K562 (cell line): ENCODE data around the gene ZNF655. TPM values are rescaled to one million over a fixed set of nuclear protein-coding genes. Genes with fewer than 3 reads are reported as not detected.

Source experiments
- AFF4 ChIP-seq: sonication (generic); formaldehyde crosslinking; IDR thresholded peaks from 2 replicates; pipeline ENCODE4 v1.8.0; 2023; ENCODE audit warnings: mild to moderate bottlenecking, missing genetic modification reagents
- CHCHD3 ChIP-seq: fragments of 250-450 bp; sonication (Bioruptor Pico); IDR thresholded peaks from 2 replicates; pipeline ENCODE4 v2.1.2; 2022; ENCODE audit warnings: mild to moderate bottlenecking
- E2F1 ChIP-seq: sonication (generic); formaldehyde crosslinking; IDR thresholded peaks from 2 replicates; pipeline ENCODE4 v1.8.1; 2023; ENCODE audit warnings: mild to moderate bottlenecking, missing genetic modification reagents, moderate library complexity
- ESRRA ChIP-seq: fragments of 450-650 bp; IDR thresholded peaks from 2 replicates; pipeline ENCODE4 v1.6.1; 2014; ENCODE audit warnings: low read depth, mild to moderate bottlenecking, moderate library complexity, borderline replicate concordance
- GTF2B ChIP-seq: IDR thresholded peaks from 2 replicates; pipeline ENCODE4 v1.6.1; 2011; ENCODE audit not compliant: insufficient read length; ENCODE audit errors: extremely low read depth
- MIER1 ChIP-seq: fragments of 450-650 bp; IDR thresholded peaks from 2 replicates; pipeline ENCODE4 v1.6.1; 2016; ENCODE audit warnings: antibody characterized with exemption, mild to moderate bottlenecking, low read depth
- MNT ChIP-seq, 2 experiments: fragments of 450-650 bp; conservative IDR thresholded peaks; 2 replicates each; pipeline ENCODE4 v1.6.1; 2017; ENCODE audit warnings: mild to moderate bottlenecking in 2 of 2, moderate library complexity in 2 of 2
- OTX1 ChIP-seq: fragments of 450-650 bp; formaldehyde crosslinking; IDR thresholded peaks from 2 replicates; pipeline ENCODE4 v1.4.0; 2022; ENCODE audit warnings: mild to moderate bottlenecking
- RREB1 ChIP-seq: fragments of 250-450 bp; sonication (Bioruptor Pico); IDR thresholded peaks from 2 replicates; pipeline ENCODE4 v1.4.0; 2020
- SOX6 ChIP-seq: fragments of 450-650 bp; IDR thresholded peaks from 2 replicates; pipeline ENCODE4 v1.6.1; 2014; ENCODE audit warnings: mild to moderate bottlenecking
- TAF7 ChIP-seq: fragments of 450-650 bp; IDR thresholded peaks from 2 replicates; pipeline ENCODE4 v1.6.1; 2016; ENCODE audit warnings: missing genetic modification characterization, missing compliant biosample characterization
- TCF7 ChIP-seq: sonication (generic); IDR thresholded peaks from 2 replicates; pipeline ENCODE4 v1.6.1; 2016; ENCODE audit warnings: antibody characterized with exemption, borderline replicate concordance
- ZNF165 ChIP-seq: fragments of 250-450 bp; sonication (Bioruptor Pico); IDR thresholded peaks from 2 replicates; pipeline ENCODE4 v1.4.0; 2020; ENCODE audit warnings: borderline replicate concordance
- ZNF75A ChIP-seq: fragments of 450-650 bp; formaldehyde crosslinking; IDR thresholded peaks from 2 replicates; pipeline ENCODE4 v1.4.0; 2020; ENCODE audit warnings: mild to moderate bottlenecking
- ZZZ3 ChIP-seq: fragments of 450-650 bp; IDR thresholded peaks from 2 replicates; pipeline ENCODE4 v1.6.1; 2016; ENCODE audit warnings: antibody characterized with exemption, mild to moderate bottlenecking, moderate library complexity
- polyA plus RNA-seq, 8 experiments: library from polyadenylated mRNA; depleted of rRNA in 4 of 8; stranded (reverse) in 5 of 8; unstranded in 3 of 8; fragments of >200 nt; fragmentation: Nextera tagmentation in 2 of 8; fragmentation: Illumina TruSeq in 1 of 8; extraction: Ambion mirVana in 2 of 8; extraction: Trizol in 1 of 8; gene quantifications; 2 replicates each; pipeline versions ENCODE4 v1.2.1 to v1.2.3, GENCODE V29; 2011 to 2014; ENCODE audit warnings: inconsistent platforms in 1 of 8, missing spikeins in 1 of 8
- total RNA-seq, 7 experiments: library from RNA; depleted of rRNA in 6 of 7; stranded (reverse); fragments of >200 nt in 6 of 7; fragmentation: Illumina TruSeq in 2 of 7; extraction: Trizol in 2 of 7; gene quantifications; 2 replicates each; pipeline versions ENCODE4 v1.2.1 to v1.2.3, GENCODE V29; 2011 to 2021; ENCODE audit warnings: low replicate concordance in 1 of 7

Gene ZNF655
- total and polyA plus RNA-seq, 9 of the 15 experiments (the other 6 are each of a cell fraction or from before 2014, with no cell fraction given): 25.7 to 130 (median 95.2) TPM

DNA sequence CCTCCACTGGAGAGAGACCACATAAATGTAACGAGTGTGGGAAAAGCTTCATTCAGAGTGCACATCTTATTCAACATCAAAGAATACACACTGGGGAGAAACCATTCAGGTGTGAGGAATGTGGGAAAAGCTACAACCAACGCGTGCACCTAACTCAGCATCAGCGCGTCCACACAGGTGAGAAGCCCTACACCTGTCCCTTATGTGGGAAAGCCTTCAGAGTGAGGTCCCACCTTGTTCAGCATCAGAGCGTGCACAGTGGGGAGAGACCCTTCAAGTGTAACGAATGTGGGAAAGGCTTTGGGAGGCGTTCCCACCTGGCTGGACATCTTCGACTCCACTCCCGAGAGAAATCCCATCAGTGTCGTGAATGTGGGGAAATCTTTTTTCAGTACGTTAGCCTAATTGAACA lies 27.1 kb upstream of the ZNF655 start (continued):
- no peak for TF ChIP-seq CHCHD3 (CRISPR knock-in tag)
- TF ChIP-seq OTX1 (CRISPR knock-in tag): no peak
- TF ChIP-seq TAF7 (tag): no peak
- no peak for TF ChIP-seq GTF2B
- no peak for TF ChIP-seq ESRRA
- TF ChIP-seq RREB1 (CRISPR knock-in tag): no peak
- TF ChIP-seq TCF7: peak; percentile 75; the same call in 1 of the 2 replicates
- no peak for TF ChIP-seq MIER1
- TF ChIP-seq SOX6: peak; percentile 76
- TF ChIP-seq MNT (conservative IDR thresholded peaks at IDR 0.05): no peak
- no peak for TF ChIP-seq AFF4 (CRISPR knock-in tag)
- no peak for TF ChIP-seq ZZZ3
- TF ChIP-seq E2F1 (CRISPR knock-in tag): no peak
- peak; percentile 100 for TF ChIP-seq ZNF75A (CRISPR knock-in tag)
- no peak for TF ChIP-seq ZNF165 (CRISPR knock-in tag)
